OCI-M1 (cell line): ENCODE results near the gene GRK5.

Experiments
- DNase-seq: peaks from one replicate; lab custom pipeline; 2025; lab: John Stamatoyannopoulos, UW

GRK5 gene

DNA sequence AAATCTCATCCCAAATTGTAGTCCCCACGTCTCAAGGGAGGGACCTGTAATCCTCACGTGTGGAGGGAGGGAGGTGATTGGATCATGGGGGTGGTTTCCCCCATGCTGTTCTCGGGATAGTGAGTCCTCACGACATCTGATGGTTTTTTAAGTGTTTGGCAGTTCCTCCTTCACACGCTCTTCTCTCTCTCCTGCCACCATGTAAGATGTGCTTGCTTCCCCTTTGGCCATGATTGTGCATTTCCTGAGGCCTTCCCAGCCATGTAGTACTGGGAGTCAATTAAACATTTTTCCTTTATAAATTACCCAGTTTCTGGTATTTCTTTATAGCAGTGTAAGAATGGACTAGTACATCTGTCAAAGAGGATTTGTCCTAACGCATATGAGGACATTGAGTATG, 275.6 kb downstream of the GRK5 start:
- peak; percentile 30 for DNase-seq

DNA sequence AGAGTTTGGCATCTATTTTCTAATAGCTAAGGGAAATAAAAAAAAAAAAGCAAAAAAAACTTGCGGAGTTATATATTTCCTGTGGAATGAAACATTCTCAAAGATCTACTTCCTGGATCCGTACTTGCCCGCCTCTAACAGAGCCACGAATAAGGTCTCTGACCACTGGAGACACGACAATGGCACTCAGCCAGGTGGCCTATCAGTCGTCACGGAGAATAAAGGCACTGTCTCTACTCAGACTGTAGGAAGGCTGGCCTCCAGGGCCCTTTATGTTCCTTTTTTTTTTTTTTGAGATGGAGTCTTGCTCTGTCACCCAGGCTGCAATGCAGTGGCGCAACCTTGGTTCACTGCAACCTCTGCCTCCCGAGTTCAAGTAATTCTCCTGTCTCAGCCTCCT, 276.5 kb downstream of the GRK5 start:
- no peak for DNase-seq

DNA sequence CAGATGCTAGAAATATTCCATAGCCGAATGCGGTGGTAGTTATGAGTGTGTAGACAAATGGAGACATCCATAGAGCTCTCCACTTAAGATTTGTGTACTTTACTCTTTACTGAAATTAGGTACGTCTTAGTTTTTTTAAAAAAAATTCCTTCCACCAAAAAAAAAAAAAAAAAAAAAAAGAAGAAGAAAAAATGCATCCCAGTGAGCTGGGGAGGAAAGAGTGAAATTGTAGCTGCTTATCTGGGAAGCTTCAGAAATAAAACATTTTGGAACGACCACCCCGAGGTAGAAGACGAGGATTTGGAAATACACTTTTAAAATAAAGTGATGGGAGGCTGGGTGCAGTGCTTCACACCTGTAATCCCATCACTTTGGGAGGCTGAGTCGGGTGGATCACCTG, 281.3 kb downstream of the GRK5 start:
- DNase-seq: no peak

DNA sequence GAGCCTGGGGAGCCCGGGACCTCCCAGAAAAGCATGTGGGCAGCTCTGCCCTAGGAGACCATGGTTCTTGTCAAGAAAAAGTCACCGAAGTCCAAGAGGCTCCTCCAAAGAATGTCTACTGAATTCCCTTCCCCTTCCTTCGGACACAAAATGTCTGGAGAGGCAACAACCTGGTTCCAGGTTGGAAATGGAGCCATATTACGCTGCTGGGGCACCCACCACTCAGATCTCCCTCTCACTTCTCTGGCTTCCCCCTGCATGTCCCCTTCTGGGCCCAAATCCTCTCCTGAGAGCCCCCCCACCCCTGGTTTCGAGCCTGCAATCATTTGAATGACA, 282.6 kb downstream of the GRK5 start:
- DNase-seq: no peak

DNA sequence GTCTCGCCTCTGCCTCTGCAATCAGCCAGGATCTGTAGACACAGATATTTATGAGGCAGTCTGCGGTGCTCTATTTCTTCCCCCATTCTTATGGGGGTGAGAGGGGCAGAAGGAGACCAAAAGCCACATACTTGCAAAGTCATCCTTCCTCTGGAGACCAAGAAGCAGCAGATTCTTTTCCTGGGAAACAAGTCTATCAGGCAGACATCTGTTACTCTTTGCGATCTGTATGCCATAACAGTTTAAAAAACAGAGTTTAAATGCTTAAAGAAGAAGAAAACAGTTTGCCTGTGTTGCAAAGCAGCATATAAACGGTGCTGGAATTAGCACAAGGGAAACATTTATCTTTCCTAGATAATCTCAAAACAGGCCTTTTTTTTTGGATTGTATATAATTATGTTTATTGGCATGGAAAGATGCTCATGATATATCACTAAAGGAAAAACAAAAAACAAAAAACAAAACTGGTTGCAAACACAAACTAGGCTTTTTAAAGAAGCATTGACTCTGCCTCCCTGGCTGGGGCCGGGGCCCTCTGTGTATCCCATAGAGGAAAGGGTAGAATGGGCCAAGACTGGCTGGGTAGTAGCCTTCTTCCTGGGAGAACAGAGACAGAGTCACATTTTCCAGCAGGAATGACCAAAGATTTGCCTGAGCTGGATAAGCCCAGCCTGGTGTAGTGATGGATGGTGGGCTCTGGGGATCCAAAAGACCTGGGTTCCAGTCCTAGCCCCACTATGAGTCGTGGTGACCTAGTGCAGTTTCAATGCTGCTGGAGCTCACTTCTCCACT, 284.8 kb downstream of the GRK5 start:
- DNase-seq: peak; percentile 72

DNA sequence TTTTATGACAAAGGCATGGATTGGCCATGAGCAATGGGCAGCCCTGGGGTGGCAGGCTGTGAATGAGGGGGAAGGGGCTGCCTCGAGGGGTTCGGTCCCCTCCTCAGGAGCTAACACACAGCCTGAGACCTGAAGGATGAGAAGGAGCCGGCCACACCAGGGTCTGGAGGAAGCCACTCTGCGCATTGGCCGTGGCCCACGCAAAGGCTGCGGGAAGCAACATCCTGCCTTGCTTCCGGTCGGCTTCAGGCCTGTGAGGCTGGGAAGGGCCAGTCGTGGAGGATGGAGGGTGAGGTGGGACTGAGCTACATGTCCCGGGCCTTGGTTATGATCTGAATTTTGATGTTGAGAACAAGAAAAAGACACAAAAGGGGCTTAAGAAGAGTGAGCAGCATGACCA, 285.8 kb downstream of the GRK5 start:
- no peak for DNase-seq

DNA sequence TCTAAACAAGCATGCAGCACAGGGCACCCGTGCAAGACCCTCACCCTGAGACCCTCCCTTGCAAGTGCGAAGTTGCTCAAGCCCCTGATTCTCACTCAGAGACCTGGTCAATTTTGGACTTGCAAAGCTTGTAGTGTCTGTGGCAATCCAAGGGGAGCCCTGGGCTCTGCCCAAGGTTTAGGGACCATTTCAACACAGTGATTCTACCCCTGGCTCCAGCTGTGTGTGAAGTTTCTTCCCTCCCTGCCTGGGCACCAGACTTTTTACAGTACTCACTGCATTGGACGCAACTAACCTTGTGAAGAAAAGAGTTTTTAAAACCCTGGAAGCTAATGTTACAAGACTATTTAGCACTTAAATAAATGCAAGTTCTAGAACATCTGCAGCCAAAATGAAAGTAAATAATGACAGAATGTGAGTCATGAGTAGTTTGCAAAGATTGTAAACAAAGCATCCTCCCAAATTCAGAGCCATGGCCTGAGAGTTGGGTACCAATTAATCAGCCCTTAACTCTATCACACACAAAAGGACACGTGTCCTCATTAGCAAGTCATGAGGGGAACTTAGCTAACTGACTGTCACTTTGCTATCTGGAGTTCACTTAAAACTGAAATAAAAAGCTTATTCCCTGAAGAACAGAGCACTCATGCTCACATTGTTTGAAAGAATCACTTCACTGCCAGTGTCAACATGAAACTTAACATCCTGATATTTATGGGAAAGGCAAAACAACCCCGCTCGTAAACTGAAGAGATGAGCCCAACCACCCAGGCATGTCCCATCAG, 287.1 kb downstream of the GRK5 start:
- peak; percentile 26 for DNase-seq

DNA sequence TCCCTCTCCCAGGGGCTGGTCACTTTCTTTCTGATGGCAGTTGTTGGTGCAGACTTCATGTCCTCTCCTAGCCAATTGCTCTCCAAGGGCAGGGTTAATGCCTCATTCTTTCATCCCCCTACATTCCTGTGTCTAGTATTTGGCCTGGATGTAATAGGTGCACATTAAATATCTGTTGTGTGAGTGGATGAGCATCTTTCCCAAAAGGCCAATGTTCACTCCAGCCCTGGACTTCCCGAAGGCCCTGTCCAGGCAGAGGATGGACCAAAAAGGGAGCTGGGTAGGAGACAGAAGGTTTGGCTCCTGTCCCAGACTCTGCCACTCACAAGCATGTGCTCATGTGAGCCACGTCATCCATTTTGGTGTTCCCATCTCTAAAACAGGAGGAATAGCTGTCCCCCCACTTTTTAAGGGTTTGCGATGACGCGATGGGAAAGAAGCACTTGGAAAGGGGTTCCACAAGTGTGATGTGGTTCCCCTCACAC, 287.7 kb downstream of the GRK5 start:
- DNase-seq: no peak

DNA sequence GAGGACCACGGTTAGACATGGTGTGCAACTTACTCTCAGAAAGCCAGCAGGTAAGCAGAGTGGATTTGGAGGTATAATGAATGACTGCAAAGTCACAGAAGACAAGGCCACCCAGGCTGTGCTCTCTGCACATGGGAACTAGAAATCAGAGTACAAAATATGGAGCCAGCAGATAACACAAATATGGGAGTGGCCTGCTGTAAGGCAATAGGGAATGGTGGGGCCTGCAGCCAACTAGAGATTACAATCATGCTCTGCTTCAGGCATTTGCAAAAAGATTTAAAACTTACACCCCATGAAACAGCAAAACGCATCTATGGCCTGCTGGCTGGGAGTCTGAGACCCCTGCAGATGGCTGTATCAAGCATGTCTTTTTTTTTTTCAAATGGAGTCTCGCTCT, 288.2 kb downstream of the GRK5 start:
- peak; percentile 27 for DNase-seq

DNA sequence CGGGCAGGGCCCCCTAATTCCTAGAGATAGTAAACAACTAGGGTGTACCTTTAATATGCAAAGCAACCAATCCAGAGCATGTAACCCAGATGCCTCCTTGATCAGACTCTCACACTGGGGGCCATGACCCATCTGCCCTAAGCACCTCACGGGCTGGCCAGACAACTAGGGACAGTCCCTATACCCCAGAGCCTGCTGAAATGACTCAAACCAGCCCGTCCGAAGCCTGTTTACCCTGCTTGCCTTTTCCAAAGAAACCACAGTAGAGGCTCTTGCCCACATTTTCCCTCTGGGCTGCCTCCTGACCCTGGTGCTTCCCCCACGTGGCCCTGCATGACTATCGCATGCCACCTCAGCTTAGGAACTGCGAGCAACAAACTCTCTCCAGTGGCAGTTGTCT, 288.9 kb downstream of the GRK5 start:
- no peak for DNase-seq

DNA sequence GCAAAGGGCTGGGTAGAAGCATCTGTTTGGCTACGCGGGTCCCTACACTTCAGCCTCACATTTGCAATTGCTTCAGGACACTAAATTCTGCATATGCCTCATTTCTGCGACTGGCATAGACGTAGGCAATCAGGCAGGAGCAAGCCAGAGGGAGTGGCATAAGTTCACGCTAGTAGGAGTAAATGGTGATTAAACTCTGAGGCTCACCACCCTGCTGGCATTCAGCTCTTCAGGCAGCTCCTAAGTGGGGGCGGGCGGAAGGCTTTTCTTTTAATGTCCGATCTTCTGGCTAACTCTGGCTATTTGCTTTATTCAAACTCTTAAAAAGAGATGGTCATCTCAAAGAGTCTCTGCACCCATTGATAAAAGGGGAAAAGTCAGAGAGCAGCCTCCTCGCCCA, 289.9 kb downstream of the GRK5 start:
- no peak for DNase-seq

DNA sequence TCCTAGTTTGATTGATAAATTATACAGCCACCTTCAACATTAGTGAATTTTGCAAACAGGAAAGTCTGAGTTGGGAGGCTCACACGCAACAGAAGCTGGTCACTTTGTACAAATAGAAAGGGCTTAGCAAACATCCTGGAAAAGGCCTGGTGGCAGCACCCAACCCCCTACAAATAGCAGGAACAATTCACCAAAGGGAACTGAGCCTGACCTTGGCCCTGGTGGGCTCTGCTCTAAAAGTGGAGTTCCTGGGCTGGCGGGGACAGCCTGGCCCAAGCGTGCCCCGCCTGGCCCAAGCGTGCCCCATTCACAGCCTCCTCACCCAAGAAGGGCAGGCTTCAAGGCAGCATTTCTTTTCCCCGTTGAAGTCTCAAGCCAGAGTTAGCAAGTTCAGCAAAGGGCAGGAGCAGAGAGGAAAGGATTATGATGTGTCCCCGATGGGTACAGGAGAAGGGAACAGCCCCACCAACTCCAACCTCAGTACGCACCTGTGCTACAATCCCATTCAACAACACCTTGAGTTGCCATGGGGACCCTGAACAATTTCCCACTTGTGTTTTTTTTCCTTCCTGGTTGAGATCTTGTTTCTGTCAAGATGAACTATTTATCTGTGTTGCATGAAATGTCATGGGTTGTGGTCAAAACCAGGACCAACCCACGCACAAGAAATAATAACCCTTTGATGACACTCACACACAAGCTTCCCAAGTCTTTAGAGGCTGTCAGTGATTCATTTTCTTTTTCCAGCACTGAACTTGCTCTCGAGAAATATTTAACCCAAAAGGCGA, 291.7 kb downstream of the GRK5 start:
- DNase-seq: no peak

DNA sequence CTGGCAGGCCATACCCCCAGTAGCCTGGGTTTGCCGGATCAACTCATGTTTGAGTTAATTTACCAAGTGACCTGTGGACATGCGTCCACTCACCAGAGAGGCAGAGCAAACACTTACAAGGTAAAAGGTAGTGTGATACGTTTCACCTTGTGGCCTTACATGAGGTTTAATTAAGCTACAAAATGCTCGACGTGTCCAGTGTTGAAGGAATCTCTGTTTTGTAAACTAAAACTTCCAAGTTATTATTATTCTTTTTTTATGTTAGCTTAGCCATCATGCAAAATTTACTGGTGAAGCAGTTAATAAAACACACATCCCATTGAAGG, 292.3 kb downstream of the GRK5 start:
- DNase-seq: no peak

DNA sequence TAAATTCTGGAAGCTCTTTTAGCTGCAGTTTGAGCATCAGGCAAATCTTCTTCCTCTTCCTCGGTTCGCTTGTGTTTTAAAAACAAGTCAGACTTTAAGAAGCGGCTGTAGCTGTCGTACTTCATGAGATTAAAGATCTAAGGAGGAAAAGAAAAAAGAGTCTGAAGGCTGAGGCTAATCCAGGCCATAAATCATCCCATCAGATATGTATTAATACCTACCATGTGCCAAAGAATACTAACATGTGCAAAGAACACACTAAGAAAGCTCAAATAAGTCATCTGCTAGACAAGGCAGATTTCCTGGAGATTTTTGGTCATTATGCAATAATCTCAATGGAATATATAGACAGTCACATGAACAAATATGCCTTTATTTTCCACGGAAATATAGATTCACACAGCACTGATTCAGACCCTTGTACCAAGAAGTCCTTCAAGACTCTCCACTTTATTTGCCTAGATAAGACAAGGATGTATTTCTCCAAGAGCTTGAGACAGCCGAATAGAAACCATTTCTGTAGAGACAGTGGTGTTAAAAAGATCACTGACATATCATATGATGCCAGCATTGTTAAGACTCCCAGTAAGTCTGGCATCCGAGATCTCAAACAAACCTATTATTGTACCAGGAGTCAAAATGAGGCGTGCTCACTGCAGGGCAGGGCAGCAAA, 292.9 kb downstream of the GRK5 start:
- DNase-seq: no peak

DNA sequence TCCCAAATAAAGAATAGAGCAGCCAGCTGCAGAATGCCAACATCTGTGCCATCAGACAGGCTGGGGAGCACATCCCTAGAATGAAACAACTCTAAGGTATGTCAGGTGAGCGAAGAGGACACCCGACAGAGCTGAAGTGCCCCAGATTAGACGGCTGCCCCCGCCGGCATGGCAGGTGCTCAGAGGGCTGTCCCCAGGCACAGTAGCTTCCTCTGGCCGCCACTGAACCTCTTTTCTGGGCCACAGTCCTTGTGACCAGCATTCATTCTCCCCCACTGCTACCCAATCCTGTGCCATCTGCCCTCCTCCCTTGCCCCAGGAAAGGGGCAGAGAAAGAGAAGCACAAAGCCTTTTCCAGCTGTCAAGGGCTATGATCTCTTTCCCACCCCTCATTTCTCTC, 293.4 kb downstream of the GRK5 start:
- no peak for DNase-seq

DNA sequence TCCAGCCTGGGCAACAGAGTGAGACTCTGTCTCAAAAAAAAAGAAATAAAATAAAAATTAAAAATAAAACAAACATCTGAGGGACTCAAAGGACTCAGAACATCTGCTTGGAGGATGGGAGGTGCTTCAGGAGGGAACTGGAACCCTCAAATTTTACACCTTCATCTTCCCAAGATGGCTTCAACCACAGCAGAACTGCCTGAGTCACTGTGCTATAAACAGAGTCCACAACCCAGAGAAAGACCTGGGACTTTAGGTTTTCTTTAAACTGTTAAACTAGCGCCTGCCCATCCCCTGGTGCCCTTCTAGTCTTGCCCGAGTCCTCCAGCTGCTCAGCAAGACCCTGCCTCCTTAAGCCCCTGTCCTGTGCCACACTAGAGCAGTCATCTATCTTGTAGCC, 294.3 kb downstream of the GRK5 start:
- no peak for DNase-seq

DNA sequence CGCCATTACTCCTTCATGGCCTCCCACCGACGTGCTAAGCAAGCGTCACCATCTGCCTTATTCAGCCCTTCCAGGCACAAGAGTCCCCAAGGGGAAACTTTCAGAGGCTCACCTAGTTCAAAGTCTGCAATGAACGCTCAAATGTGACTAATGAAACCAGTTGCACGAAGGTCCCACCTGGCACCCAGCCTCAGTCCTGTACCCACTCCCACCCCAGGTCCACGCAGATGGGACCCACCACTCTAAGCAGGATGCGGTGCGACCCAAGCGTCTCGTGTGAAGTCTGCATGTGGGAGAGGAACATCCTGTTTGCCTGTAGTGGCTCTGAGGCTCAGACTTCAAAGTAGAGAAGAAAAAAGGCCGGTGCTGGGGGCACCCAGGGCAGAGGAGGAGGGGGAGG, 294.8 kb downstream of the GRK5 start:
- DNase-seq: no peak

DNA sequence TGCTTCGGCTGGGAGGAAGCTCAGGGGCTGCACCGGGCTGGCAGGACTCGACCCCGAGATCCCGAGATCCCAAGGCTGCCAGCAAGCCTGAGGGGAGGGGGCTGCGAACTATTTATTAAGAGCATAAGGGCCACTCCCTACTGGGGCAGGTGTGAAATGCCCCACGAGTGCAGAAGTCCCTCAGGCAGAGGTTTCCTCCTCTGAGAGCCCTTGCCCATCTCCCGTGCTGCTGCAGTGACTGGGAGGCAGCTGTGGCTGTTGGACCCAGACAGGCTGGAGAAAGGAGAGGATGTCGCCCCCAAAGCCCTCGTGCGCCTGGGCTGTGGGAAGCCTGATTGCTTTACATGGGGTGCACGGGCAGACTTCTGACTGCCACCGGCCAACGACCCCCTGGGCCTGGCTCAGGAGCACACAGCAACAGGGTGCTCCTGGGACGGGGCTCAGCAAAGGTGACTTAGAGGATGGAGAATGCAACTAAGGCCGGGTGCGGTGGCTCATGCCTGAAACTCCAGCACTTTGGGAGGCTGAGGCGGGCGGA, 295.3 kb downstream of the GRK5 start:
- DNase-seq: no peak

DNA sequence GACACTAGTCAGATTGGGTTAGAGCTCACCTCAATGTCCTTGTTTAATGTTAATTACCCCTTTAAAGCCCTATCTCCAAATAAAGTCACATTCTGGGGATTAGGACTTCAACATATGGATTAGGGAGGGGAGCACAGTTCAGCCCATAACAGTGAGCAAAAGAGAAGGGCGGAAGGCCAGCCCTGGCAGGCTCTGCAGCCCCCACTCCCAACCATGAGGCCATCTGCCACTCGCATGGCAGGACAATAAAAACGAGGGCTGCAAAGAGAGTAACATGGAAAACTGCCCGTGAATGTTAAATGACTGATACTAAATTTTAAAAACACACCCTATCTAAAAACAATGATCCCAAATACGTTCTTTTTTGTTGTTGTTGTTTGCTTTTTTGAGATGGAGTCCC, 296.4 kb downstream of the GRK5 start:
- no peak for DNase-seq

DNA sequence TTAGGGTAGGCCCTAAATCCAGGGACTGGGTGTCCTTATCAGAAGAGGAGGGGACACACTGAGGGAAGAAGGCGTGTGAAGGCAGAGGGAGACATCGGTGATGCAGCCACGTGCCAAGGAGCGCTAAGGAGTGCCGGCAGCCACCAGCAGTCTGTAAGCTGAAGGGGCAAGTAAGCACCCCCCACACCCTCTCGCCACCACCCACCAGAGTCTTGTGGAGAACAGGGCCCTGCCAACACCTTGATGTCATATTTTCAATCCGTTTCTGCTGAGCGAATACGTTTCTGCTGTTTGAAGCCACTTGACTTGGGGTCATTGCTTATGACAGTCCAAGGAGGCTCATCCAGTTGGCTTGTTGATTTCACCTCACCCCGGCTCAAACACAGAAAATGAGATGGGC, 297.3 kb downstream of the GRK5 start:
- DNase-seq: no peak

DNA sequence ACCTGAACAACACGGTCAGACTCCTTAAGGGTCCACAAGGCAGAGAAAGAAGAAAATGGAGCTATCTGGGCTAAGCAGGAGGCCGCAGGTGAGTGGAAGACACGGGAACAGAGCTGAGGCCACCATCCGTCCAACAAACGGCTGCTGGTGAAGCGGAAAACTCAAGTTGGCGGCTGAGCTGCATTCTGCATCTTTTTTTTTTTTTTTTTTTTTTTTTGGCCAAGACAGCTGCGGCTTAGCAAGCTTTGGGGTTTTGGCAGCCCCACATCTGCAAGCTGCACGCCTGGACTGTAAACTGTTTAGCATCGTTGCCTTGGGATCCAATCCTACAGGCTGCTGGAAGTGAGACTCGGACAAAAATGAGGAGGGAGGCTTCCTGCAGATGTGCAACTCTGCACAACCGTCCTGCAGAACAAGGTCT, 297.8 kb downstream of the GRK5 start:
- DNase-seq: no peak
